ENCODE results near the gene MARK4.

GRCh38 chr19:45350477-45351058 lies 99.5 kb downstream of the MARK4 start:
- TF ChIP-seq CTCF (IDR thresholded peaks at IDR 0.05) (no peak), POLR2A (IDR thresholded peaks at IDR 0.05) (no peak)
